DMS153 treated with DMSO at 0.1 percent for 48 hours (cell line): Measurements from ENCODE around the gene PIGN.

ENCODE experiments used
- DNase-seq: peaks from one replicate; lab custom pipeline; 2025; ENCODE audit not compliant: unreplicated experiment; lab: John Stamatoyannopoulos, UW

Gene PIGN

GRCh38 chr18:62186774-62187542 is at the start of gene PIGN, which contains the start of gene RELCH:
Gene PIGN (minus strand): TSS chr18:62187056. CDS start chr18:62161353, 25,703 bp downstream.
Gene RELCH (plus strand): TSS chr18:62187255. CDS start chr18:62187506, 251 bp downstream.
- DNase-seq: peak; percentile 94

GRCh38 chr18:62236252-62236651 is 49.4 kb upstream of the PIGN start:
- no peak for DNase-seq

GRCh38 chr18:62226047-62226446 is 39.2 kb upstream of the PIGN start:
- no peak for DNase-seq

GRCh38 chr18:62224229-62224628 is 37.4 kb upstream of the PIGN start:
- no peak for DNase-seq

- no peak for DNase-seq
Observed at GRCh38 chr18:62214790-62215189, 27.9 kb upstream of the PIGN start.

- no peak for DNase-seq
Observed at GRCh38 chr18:62211325-62211828, 24.5 kb upstream of the PIGN start.

- DNase-seq: no peak
Observed at GRCh38 chr18:62210138-62210537, 23.3 kb upstream of the PIGN start.

GRCh38 chr18:62209046-62209445 is 22.2 kb upstream of the PIGN start:
- DNase-seq: no peak

- DNase-seq: no peak
Observed at GRCh38 chr18:62206593-62206992, 19.7 kb upstream of the PIGN start.

GRCh38 chr18:62205824-62206223 is 19.0 kb upstream of the PIGN start:
- no peak for DNase-seq

- DNase-seq: no peak
Observed at GRCh38 chr18:62201870-62202269, 15.0 kb upstream of the PIGN start.

GRCh38 chr18:62200121-62200914 is 13.5 kb upstream of the PIGN start:
- no peak for DNase-seq

- no peak for DNase-seq
Observed at GRCh38 chr18:62199629-62200028, 12.8 kb upstream of the PIGN start.

- DNase-seq: no peak
Observed at GRCh38 chr18:62198259-62198658, 11.4 kb upstream of the PIGN start.

GRCh38 chr18:62196980-62197379 is 10.1 kb upstream of the PIGN start:
- DNase-seq: no peak

GRCh38 chr18:62196079-62196478 is 9.2 kb upstream of the PIGN start:
- DNase-seq: no peak

GRCh38 chr18:62189208-62189607 is 2.4 kb upstream of the PIGN start:
- DNase-seq: no peak

GRCh38 chr18:62187543-62188510 is 971 bp upstream of the PIGN start:
- DNase-seq: peak; percentile 55

- no peak for DNase-seq
Observed at GRCh38 chr18:62186499-62186773, 420 bp downstream of the PIGN start.

GRCh38 chr18:62183578-62184195 is 3.2 kb downstream of the PIGN start:
- peak; percentile 23 for DNase-seq

- DNase-seq: no peak
Observed at GRCh38 chr18:62182220-62182619, 4.6 kb downstream of the PIGN start.
